PC-3 (cell line): ENCODE data around the gene PPARD.

Experiments used
- EZH2 ChIP-seq: fragments of 300-600 bp; sonication (generic); IDR thresholded peaks from one replicate; pipeline ENCODE4 v1.6.1; 2017; ENCODE audit warnings: antibody characterized with exemption, mild to moderate bottlenecking, low read length; ENCODE audit not compliant: unreplicated experiment
- TF ChIP-seq, protein P1 (sequence below): fragments of 300-600 bp; sonication (generic); conservative IDR thresholded peaks from 2 replicates; pipeline ENCODE4 v1.5.1; 2017; ENCODE audit warnings: antibody characterized with exemption, low read depth, mild to moderate bottlenecking, low read length

DNA sequence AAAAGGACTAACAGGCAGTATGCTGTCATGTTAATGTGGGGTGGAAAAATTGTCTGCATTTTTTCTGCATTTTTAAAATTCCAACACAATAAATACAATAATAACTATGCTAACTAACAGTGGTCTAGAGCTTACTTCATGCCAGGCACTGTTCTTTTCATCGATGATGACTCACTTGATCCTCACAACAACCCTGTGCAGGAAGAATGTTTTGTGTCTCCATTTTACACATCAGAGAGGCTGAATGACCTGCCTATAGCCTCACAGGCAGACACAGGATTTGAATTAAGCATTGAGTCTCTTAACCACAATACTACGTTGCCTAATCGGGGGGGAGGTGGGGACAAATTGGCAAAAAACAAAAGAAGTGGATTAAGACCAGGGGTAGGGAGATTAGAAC, 82.9 kb downstream of the PPARD start:
- TF ChIP-seq, protein P1, sequence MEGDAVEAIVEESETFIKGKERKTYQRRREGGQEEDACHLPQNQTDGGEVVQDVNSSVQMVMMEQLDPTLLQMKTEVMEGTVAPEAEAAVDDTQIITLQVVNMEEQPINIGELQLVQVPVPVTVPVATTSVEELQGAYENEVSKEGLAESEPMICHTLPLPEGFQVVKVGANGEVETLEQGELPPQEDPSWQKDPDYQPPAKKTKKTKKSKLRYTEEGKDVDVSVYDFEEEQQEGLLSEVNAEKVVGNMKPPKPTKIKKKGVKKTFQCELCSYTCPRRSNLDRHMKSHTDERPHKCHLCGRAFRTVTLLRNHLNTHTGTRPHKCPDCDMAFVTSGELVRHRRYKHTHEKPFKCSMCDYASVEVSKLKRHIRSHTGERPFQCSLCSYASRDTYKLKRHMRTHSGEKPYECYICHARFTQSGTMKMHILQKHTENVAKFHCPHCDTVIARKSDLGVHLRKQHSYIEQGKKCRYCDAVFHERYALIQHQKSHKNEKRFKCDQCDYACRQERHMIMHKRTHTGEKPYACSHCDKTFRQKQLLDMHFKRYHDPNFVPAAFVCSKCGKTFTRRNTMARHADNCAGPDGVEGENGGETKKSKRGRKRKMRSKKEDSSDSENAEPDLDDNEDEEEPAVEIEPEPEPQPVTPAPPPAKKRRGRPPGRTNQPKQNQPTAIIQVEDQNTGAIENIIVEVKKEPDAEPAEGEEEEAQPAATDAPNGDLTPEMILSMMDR: no peak
- TF ChIP-seq EZH2: no peak
